HG02885 (cell line): ENCODE data around the gene NINJ2.

Experiments
- ATAC-seq: cut with Tn5 transposase; IDR thresholded peaks from one replicate; pipeline ENCODE4 v1.9.1; 2021; ENCODE audit warnings: mild to moderate bottlenecking; ENCODE audit not compliant: unreplicated experiment, poor library complexity

Gene NINJ2

DNA sequence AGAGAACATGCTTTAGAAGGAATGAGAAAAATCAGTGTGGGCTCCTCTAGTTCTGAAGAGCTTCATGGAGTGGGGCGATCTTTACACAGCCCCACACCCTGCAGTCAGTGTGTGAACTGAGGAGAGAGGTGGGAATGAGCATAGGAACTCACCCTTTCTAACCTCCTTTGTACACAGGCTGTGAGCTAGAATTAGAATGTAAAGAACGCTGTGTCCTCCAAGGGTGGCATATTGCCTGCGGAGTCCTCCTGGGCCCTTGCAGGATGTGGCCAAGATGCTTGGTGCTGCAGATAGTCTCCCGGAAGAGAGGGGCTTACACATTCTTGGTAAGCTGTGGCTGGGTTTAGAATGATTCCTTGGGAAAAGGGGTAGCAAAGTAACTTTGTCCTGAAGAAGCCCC, 43.9 kb downstream of the NINJ2 start:
- ATAC-seq: no peak

DNA sequence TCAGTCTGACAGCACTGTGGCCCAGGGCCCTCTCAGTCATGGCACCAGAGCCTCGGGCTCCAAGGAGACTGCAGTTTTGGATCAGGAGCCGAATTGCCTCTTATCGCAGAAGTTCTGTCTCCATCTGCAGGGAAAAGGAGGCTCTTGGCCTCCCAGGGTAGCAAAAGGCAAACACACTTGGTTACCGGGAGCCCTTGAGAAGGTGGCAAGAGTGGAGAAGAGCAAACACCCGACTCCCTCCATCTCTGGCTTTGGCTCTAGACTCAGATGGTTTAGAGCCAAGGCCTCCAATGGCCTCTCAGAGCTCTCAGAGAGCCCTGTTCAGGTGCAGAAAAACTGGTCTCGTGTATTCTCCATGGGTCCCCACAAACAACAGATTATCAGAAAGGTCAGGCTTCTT, 44.6 kb downstream of the NINJ2 start:
- ATAC-seq: no peak

- no peak for ATAC-seq
These were observed 45.8 kb downstream of the NINJ2 start for GRCh38 chr12:617304-617915.

GRCh38 chr12:615620-616019, 47.6 kb downstream of the NINJ2 start:
- no peak for ATAC-seq

- no peak for ATAC-seq
These were observed 48.8 kb downstream of the NINJ2 start for GRCh38 chr12:614411-614970.

DNA sequence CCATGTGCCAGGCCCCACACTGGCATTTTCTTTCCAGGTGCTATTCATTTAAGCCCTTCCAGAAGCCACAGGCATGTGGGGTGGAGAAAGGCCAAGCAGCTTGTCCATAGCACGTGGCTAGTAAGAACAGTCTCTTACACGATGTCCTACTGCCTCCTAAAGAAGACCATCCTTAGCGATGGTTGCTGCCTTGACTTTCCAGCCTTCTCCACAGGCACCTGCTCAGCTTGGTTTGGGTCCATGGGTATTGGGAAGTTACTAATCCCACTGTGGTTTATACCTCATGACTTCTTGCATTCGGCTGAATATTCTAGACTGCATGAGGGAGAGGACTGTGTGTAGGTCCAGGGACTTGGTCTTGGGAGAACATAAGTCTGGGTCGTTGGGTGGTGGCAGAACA, 49.2 kb downstream of the NINJ2 start:
- no peak for ATAC-seq

DNA sequence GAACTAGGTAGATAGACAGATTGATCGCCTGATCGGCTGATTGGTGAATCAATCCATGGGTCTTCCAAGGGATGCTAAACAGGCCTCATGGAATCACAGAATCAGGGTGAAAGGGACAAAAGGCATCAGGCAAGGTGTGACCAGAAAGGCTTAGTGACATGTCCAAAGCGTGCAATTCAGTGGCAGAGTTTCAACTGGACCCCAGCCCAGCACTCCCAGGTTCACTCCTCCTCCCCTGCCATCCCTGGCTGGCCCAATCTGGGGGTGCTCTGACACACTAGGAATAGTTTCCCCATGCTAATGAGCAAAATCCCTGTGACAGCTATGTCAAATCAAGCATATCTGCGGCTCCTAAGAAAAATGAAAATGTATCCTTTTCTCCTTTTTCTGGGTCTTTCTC, 50.4 kb downstream of the NINJ2 start:
- no peak for ATAC-seq

DNA sequence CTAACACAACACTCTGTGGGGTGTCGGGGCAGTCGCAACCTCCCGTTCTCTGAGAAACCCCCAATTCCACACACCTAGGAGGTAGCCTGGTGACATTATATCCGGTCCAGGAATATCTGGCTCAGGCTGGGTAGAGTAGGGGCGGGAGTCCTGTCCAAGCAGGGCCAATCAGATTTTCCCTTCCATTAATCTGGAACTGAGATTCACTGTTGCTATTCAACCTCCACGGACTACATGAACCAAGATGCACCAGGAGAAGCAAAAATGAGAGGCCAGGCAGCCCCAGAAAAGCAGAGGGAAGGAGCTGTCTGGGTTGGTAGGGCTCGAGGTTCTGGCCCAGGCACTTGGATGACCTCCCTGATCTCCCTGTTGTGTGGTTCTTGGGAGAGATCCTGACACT, 51.0 kb downstream of the NINJ2 start:
- no peak for ATAC-seq

DNA sequence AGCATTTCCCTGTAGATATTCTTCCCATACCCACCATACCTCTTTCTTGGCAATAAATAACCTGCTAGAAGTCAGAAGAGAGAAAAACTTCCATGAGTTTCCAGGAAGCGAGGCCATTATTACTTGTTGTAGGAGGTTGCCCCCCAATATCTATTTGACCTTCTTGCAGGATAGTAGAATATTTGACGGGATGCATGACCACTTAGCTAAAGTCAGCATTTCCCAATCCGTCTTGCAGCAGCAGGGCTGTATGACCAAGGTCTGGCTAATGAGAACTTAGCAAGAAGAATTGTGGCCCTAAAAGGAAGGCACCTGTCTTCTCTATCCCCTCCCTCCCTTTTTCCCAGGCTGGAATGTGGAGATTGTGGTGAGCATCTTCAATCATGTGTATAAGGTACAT, 51.5 kb downstream of the NINJ2 start:
- ATAC-seq: no peak

DNA sequence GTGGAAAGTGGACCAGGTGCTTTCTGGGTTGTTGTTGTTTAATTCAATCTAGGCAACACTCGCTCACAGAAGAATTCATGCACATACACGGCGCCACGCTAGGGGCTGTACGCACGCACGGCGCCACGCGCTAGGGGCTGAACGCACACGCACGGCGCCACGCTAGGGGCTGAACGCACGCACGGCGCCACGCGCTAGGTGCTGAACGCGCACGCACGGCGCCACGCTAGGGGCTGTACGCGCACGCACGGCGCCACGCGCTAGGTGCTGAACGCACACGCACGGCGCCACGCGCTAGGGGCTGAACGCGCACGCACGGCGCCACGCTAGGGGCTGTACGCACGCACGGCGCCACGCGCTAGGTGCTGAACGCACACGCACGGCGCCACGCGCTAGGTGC, 54.3 kb downstream of the NINJ2 start:
- ATAC-seq: no peak

DNA sequence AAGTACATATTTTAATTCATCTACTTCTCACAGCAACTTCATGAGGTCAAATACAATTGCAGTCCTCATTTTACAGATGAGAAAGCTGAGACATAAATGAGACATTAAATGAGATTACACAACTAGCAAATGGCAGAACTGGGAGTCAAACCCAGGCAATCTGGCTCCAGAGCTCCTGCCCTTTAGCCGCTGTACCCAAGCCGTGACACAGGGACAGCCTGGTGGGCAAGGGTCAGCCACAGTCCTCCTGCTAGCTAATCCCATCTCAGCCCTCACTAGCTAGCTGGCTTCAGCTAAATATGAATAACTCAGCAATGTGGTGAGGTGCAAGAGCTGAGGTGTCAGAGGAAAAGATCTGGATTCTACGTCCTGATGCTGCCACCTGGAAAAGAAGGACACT, 54.8 kb downstream of the NINJ2 start:
- no peak for ATAC-seq

GRCh38 chr12:607541-608001, 55.7 kb downstream of the NINJ2 start:
- ATAC-seq: no peak

- ATAC-seq: no peak
These were observed 58.3 kb downstream of the NINJ2 start for GRCh38 chr12:604956-605355.

DNA sequence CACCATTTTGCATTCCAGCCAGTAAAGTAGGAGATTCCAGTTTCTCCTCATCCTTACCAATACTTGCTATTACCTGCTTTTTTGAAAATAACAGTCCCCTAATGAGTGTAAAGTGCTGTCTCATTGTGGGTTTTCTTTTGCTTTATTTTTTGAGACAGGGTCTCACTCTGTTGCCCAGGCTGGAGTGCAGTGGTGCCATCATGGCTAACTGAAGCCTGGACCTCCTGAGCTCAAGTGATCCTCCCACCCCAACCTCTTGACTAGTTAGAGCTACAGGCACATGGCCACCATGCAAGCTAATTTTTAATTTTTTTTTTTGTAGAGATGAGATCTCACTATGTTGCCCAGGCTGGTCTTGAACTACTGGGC, 60.6 kb downstream of the NINJ2 start:
- ATAC-seq: no peak

- no peak for ATAC-seq
These were observed 61.1 kb downstream of the NINJ2 start for GRCh38 chr12:601976-602699.

GRCh38 chr12:599756-600155, 63.5 kb downstream of the NINJ2 start:
- ATAC-seq: no peak

- ATAC-seq: no peak
These were observed 65.2 kb downstream of the NINJ2 start for GRCh38 chr12:597926-598568.

DNA sequence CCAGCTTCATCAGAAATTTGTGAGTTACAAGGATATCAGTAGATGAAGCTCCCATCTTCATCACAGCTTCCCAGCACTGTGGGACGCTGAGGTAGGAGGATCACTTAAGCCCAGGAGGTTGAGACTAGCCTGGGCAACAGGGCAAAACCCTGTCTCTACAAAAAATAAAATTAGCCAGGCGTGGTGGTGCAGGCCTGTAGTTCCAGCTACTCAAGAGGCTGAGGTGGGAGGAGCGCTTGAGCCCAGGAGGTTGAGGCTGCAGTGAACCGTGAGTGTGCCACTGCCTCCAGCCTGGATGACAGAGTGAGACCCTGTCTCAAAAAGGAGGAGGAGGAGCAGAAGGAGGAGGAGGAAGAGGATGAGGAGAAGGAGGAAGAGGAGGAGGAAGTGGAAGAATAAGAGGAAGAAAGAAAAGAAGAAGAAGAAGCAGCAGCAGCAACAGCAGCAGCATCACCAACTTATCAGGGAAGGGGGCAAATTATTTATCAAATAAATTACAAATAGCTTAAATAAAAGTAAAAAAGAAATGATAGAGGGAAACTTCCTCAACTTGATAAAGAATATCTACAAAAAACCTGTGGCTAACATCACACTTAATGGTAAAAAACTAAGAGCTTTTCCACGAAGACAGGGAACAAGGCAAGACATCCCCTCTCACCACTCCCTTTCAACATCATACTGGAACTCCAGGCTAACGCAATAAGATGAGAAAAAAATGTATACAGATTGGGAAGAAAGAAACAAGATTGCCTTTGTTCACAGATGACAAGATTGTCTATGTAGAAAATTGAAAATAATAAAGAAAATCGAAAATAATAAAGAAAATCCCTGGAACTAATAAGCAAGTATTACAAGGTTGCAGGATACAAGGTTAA, 69.6 kb downstream of the NINJ2 start:
- no peak for ATAC-seq

DNA sequence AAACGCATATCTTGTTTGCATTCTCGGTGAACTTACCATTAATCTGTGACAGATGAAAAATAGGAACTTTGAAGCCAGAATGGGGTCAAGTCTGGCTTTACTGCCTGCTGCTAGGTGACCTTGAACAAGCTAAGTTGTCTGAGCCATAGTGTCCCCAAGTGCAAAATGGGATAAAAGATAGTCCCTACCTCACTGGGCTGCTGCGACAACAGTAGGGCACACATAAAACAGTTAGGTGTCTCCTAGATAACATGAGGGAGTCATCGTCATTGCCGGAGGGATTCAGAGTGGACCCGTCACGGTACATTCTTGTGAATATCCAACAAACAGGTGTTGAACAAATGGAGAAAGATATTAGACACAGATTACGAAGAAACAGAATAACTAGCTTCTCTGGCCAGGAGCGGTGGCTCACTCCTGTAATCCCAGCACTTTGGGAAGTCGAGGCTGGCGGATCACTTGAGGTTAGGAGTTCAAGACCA, 71.2 kb downstream of the NINJ2 start:
- no peak for ATAC-seq
